HFF-Myc (cell line): Measurements from ENCODE around the gene EEFSEC.

ENCODE experiments used
- DNase-seq: peaks from one replicate; pipeline ENCODE4 v3.0.0-alpha.2; 2011; ENCODE audit warnings: low read depth; ENCODE audit errors: extremely low read depth
- H3K4me3 ChIP-seq: replicated peaks from 2 replicates; pipeline ENCODE4 v1.5.1; 2011; ENCODE audit warnings: low read depth, mild to moderate bottlenecking, control low read depth, low read length
- TF ChIP-seq, protein P1 (sequence below): IDR thresholded peaks from 2 replicates; pipeline ENCODE4 v1.5.1; 2012; ENCODE audit warnings: mild to moderate bottlenecking, low read depth, low read length, control low read depth; ENCODE audit errors: missing control alignments

EEFSEC gene, protein sequence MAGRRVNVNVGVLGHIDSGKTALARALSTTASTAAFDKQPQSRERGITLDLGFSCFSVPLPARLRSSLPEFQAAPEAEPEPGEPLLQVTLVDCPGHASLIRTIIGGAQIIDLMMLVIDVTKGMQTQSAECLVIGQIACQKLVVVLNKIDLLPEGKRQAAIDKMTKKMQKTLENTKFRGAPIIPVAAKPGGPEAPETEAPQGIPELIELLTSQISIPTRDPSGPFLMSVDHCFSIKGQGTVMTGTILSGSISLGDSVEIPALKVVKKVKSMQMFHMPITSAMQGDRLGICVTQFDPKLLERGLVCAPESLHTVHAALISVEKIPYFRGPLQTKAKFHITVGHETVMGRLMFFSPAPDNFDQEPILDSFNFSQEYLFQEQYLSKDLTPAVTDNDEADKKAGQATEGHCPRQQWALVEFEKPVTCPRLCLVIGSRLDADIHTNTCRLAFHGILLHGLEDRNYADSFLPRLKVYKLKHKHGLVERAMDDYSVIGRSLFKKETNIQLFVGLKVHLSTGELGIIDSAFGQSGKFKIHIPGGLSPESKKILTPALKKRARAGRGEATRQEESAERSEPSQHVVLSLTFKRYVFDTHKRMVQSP

DNA sequence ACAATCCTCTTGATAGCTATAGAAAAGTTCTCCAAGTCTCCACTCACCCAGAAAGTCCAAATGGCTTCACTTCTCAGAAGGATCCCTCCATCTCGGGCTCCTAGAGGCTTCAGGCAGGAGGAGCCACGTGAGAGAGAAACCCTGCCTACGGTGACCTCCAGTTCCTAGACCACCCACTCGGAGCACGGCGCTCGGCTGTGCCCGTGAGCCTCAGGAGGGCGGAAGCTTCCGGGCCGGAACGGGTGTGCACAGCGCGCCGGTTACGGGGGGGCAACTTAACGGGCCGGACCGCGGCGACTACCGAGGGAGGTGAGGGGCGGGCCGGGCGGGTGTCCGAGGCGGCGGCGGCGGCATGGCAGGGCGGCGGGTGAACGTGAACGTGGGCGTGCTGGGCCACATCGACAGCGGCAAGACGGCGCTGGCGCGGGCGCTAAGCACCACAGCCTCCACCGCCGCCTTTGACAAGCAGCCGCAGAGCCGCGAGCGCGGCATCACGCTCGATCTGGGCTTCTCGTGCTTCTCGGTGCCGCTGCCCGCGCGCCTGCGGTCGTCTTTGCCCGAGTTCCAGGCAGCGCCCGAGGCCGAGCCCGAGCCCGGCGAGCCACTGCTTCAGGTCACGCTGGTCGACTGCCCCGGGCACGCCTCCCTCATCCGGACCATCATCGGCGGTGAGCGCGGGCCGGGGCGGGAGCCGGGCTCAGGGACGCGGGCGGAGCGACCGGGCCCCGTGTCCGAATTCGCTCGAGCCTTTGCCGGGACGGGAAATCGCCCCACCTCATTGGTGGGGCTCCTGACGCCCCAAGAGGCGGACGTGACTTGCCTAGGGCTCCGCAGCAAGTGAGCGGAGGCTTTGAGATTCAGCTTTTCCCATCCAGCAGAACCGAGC, at the start of gene EEFSEC:
Gene EEFSEC (plus strand): TSS at position 326 of the 886 bp plus-strand sequence. CDS start 27 bp downstream, at position 353.
- peak; percentile 52 for DNase-seq
- peak within 1 kb of the TSS; percentile 88 for H3K4me3 ChIP-seq
- TF ChIP-seq, protein P1, sequence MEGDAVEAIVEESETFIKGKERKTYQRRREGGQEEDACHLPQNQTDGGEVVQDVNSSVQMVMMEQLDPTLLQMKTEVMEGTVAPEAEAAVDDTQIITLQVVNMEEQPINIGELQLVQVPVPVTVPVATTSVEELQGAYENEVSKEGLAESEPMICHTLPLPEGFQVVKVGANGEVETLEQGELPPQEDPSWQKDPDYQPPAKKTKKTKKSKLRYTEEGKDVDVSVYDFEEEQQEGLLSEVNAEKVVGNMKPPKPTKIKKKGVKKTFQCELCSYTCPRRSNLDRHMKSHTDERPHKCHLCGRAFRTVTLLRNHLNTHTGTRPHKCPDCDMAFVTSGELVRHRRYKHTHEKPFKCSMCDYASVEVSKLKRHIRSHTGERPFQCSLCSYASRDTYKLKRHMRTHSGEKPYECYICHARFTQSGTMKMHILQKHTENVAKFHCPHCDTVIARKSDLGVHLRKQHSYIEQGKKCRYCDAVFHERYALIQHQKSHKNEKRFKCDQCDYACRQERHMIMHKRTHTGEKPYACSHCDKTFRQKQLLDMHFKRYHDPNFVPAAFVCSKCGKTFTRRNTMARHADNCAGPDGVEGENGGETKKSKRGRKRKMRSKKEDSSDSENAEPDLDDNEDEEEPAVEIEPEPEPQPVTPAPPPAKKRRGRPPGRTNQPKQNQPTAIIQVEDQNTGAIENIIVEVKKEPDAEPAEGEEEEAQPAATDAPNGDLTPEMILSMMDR, result no peak

DNA sequence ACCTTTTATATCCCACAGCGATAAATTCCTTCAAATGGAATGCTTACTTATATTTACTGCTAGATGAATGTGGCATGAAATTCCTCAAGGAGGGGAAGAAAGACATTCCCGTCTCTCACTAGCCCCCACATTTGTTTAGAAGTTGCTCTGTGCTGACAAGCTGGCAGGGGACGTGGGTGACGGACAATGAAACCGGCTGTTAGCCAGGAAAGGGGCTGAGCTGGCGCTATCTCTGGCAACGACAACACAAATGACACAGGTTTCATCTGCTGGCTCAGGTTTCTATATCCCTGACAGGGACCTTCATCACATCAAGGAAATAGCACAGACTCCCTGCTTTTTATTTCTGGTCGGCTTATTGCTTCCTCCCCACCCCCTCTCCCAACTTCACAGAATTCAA, 45.4 kb upstream of the EEFSEC start:
- DNase-seq, result no peak
- H3K4me3 ChIP-seq, result no peak overlapping the region
- TF ChIP-seq, protein P1, result no peak

DNA sequence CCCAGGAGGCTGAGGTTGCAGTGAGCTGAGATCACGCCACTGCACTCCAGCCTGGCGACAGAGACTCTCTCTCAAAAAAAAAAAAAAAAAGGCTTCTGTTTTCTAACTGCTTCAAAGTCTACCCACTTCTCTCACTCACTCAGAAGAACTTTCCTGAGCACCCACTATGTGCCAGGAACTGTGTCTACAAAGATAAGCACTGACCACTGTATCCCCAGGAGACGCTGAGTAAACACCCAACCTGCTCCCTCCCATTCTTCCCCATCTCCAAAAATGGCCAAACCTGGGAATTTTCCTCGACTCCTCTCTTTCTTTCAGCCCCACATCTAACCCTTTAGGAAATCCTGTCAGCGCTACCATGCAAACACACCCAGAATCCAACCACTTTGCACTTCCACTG, 42.1 kb upstream of the EEFSEC start:
- TF ChIP-seq, protein P1, result no peak
- DNase-seq, result no peak
- no peak overlapping the region for H3K4me3 ChIP-seq

DNA sequence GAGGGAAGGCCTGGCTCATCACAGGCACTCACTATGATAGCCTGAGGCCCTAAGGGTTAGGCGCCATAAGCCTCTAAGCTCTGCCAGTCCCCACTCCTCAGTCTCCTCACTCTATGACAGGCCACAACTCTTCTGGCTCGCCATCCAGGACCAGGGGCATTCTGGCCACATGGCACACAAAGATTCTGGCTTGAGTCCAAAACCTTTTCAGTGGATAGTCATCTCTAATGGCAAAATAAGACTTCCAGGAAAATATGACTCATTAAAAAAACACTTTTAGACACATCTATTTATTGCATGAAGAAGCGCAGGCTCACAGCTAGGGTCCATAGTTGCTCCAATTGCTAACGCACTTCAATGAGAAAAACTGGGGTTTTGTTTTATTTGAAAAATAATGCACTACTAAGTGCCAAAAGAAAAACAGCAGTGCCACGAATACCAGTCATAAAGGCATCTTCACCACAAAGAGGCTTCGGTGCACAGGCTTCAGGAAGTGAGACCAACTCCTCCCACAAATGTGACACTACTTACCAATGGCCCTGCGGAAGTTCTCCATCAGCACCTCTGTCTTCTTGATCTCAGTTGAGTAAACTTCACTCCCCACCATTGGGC, 40.8 kb upstream of the EEFSEC start:
- TF ChIP-seq, protein P1, result no peak
- DNase-seq, result peak; percentile 88
- H3K4me3 ChIP-seq, result no peak overlapping the region

DNA sequence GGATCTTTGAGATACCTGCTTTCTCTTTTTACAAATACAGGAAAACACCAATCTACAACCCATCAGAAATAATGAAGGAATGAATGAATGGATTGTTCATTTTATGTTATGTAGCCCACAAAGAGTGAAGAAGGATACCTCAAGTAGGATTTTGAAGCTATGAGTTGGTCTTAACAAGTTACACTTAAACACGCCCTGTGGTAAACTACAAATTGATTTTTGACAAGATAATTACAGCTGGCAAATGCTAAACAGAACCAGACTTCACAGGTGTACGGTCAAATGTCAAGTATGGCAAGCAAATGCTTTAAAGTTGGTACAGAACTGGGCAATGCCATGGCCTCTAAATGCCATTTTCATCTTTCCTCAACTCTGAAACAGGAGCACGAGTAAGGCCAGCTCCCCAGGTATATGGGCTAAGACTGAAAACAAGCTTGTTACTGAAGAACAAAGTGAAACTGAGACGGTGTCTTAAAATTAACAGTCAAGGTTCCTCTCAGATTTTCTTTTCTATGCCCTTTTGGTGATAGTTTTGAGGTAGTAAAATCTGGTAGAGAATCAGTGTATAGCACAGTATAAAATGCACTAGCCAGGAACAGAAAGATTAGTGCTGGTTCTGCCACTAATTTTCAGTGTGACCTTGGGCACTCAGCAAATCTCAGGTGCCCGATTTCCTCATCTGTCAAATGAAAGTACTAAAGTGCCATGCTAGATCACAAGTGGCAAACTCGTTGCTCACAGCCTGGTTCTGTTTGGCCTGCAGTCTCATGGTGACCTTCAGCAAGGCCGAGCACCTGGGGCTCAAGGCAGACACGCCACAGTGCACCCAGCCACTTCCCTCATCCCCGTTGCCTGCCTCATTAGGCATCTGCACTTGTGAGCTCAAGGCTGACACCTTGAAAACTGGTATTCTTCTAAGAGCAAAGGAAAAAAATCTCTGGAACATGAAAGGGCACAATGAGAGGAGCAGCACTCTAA, 39.2 kb upstream of the EEFSEC start:
- DNase-seq, result no peak
- H3K4me3 ChIP-seq, result no peak overlapping the region
- TF ChIP-seq, protein P1, result no peak

DNA sequence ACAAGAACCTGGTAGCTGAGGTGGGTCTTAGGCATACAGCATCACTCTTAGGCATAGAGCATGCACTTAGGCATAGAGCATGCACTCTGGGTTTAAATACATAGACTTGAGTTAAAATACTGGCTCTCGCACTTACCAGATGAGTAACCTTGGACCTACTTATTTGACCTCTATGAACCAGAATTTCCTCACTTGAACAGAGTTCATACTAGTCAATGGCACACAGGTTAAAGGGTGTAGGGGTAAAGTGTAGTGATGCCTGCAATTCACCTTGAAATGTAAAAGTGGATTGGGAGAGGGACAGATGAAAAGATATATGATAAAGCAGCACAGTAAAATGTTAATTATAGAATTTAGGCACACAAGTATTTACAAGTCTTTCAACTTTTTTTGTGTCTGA, 31.3 kb upstream of the EEFSEC start:
- DNase-seq, result no peak

More for the DNA sequence above, 31.3 kb upstream of the EEFSEC start:
- H3K4me3 ChIP-seq, result peak overlapping the region; percentile 88
- TF ChIP-seq, protein P1, result no peak
